ENCODE data around the gene MLLT11.

MLLT11 gene

GRCh38 chr1:151047925-151048644 lies 12.1 kb upstream of the MLLT11 start:
- peak; percentile 82 to 84 for DNase-seq
- TF ChIP-seq GATA1 (IDR thresholded peaks at IDR 0.05; ENCODE audit: low read depth, low read length) (no peak), POLR2A (IDR thresholded peaks at IDR 0.05; ENCODE audit: low read length) (peak; percentile 30)

GRCh38 chr1:151048645-151049032 lies 11.6 kb upstream of the MLLT11 start:
- TF ChIP-seq POLR2A (IDR thresholded peaks at IDR 0.05; ENCODE audit: low read length): no peak
- no peak for DNase-seq

DNA sequence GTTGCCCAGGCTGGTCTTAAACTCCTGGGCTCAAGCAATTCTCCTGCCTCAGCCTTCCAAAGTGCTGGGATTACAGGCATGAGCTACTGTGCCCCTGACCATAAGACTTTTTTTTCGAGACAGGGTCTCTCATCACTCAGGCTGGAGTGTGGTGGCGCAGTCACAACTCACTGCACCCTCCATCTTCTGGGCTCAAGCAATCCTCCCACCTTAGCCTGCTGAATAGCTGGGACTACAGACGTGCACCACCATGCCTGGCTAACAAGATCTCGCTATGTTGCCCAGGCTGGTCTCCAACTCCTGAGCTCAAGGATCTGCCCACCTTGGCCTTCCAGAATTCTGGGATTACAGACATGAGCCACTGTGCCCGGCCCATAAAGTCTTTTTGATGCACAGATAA lies 10.7 kb upstream of the MLLT11 start:
- DNase-seq: no peak
- TF ChIP-seq POLR2A (IDR thresholded peaks at IDR 0.05; ENCODE audit: low read length): peak; percentile 28
- no peak for TF ChIP-seq GATA1 (IDR thresholded peaks at IDR 0.05; ENCODE audit: low read depth, low read length)

DNA sequence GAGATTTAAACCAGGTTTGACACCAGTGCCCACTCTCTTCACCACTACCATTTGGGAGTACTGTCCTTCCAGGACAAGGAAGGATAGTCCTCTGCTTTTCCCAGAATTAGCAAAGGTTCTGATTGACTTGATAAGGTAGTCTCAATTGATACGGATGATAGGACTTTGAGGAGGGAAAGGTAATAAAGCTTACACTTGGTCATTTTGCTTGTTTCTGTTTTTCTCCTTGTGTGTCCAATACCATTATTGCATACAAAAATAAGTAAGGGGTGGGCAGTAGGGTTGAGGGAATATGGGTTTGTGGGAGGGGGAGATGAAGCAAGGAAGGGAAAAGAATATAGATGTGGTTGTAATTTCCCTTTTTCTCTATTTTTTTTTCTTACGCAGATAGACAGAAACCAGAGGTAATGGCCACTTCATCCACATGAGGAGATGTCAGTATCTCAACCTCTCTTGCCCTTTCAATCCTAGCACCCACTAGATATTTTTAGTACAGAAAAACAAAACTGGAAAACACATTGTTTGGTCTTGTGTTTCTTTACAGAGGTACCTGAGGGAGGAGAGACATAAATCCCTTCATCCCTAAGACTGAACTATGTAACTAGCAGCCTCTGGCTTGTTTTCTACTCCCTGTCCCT lies 10.0 kb upstream of the MLLT11 start:
- no peak for TF ChIP-seq GATA1 (IDR thresholded peaks at IDR 0.05; ENCODE audit: low read depth, low read length)
- TF ChIP-seq POLR2A (IDR thresholded peaks at IDR 0.05; ENCODE audit: low read length): peak; percentile 33
- DNase-seq: no peak

DNA sequence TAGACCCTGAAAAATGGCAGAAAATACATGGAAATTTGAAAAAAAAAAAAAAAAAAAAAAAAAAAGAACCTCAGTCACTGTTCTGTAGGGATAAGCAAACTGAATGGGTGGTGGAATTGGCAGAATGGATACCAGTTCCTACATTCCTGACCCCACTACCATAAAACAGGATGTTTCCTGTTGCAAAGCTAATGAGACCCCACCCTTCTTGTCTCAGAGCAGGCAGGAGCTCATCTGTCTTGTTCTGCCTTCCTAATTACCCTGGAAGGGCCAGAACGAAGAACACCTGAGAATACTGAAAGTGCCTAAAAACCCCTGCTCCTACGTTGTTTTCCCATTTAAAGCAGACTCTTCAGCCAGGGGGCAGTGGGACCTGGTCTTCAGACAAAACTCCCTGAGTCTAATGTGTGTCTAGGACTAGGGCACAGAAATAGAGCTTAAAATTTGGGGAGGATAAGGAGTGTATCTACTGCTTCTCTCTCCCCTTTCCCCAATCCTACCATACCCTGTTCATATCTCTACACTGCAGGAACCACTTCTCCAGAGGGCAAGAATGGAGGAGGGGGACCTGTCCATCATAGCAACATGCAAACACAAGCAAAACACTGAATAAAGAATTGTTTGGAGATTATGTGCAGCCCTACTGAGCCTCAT lies 8.7 kb upstream of the MLLT11 start:
- TF ChIP-seq POLR2A (IDR thresholded peaks at IDR 0.05; ENCODE audit: low read length): peak; percentile 34
- no peak for TF ChIP-seq GATA1 (IDR thresholded peaks at IDR 0.05; ENCODE audit: low read depth, low read length)
- DNase-seq: no peak

DNA sequence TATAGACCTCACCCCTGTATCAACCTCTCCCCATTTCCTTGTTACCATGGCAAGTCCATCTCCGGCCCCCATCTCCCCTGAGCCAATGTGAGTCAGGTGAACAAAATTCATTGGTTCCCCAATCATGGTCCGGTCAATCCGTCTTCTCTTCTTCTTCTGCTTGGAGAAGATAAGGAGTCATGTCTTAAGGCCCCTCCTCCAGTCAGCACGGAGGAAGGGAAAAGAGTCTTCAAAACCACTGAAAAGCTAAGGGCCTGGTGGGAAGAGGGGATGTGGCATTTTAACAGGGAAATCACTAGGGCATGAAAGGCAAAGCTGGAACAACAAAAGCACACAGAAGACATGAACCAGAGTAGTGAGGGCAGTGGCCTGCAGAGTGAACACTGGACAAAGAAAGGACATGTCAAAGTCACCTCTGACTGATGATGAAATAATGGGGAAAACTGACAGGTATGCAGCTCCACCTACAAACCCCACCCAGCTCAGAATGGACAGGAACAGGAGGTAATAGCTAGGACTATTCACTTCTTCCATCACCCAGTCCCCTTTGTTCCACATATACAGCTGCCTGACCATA lies 5.1 kb upstream of the MLLT11 start:
- TF ChIP-seq GATA1 (IDR thresholded peaks at IDR 0.05; ENCODE audit: low read depth, low read length) (no peak), POLR2A (IDR thresholded peaks at IDR 0.05; ENCODE audit: low read length) (peak; percentile 23)
- peak; percentile 71 to 80 for DNase-seq

- DNase-seq: no peak
- no peak for TF ChIP-seq GATA1 (IDR thresholded peaks at IDR 0.05; ENCODE audit: low read depth, low read length)
- peak; percentile 1 for TF ChIP-seq POLR2A (IDR thresholded peaks at IDR 0.05; ENCODE audit: low read length)
Measured at GRCh38 chr1:151055581-151055980, 4.6 kb upstream of the MLLT11 start.

GRCh38 chr1:151056149-151056548 lies 4.0 kb upstream of the MLLT11 start:
- TF ChIP-seq GATA1 (IDR thresholded peaks at IDR 0.05; ENCODE audit: low read depth, low read length) (no peak), POLR2A (IDR thresholded peaks at IDR 0.05; ENCODE audit: low read length) (no peak)
- peak in 1 of 2 experiments; percentile 27 for DNase-seq

GRCh38 chr1:151058692-151059091 lies 1.5 kb upstream of the MLLT11 start:
- TF ChIP-seq GATA1 (IDR thresholded peaks at IDR 0.05; ENCODE audit: low read depth, low read length) (no peak), POLR2A (IDR thresholded peaks at IDR 0.05; ENCODE audit: low read length) (no peak)
- peak in 1 of 2 experiments; percentile 48 for DNase-seq

DNA sequence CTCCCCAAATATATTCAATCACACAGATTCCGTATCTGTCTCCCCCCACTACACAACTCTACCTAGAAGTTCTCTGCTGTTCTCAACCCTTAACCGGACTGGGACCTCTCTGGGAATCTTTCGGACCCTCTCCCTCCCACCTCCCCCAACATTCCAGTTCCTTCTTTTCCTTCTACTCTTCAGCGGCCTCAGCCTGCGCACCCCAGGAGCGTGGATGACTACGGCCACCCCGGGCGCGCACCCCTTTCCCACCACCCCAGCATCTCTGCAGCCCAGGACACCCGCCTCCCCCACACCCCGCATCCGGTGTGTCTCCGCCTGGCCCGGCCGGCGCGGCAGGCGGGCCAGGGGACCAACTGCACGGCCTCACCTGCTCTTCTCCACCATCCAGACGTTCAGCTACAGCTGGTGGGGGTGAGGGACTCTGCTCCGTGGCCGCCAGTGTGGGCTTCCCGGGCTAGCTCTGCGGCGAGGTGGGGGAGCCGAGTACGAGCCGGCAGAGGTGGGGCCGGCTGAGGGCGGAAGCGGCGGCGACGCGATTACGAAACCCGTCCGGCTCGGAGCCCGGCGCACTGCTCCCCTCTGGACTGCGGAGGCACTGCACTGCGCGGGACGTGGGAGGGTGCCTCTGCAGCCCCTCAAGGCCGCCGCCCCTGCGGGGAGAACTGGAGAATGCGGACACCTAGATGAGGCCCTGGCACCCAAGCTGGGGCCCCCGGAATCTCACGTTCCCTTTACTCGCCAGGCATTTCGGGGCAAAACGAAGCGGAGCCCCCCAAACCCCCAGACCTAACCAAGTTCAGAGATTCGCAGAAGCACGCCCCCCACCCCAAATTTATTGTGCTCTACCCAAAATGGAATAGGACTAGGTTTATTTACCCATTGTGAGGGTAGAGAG lies 839 bp upstream of the MLLT11 start, which contains the start of gene CDC42SE1:
TSS of gene CDC42SE1 (minus strand) at position 514 of the 898 bp plus-strand sequence. CDS start 3,892 bp downstream, outside the sequence.
- peak; percentile 89 to 93 for DNase-seq
- TF ChIP-seq POLR2A (IDR thresholded peaks at IDR 0.05; ENCODE audit: low read length) (peak; percentile 85), GATA1 (IDR thresholded peaks at IDR 0.05; ENCODE audit: low read depth, low read length) (no peak)

GRCh38 chr1:151060657-151061421 lies 642 bp downstream of the MLLT11 start:
- TF ChIP-seq POLR2A (IDR thresholded peaks at IDR 0.05; ENCODE audit: low read length): no peak
- no peak for TF ChIP-seq GATA1 (IDR thresholded peaks at IDR 0.05; ENCODE audit: low read depth, low read length)
- no peak for DNase-seq

- TF ChIP-seq GATA1 (IDR thresholded peaks at IDR 0.05; ENCODE audit: low read depth, low read length) (no peak), POLR2A (IDR thresholded peaks at IDR 0.05; ENCODE audit: low read length) (no peak)
- DNase-seq: no peak
Measured at GRCh38 chr1:151061704-151062103, 1.5 kb downstream of the MLLT11 start.
